ENCODE results near the gene IKBKE. TPM values are rescaled to one million over a fixed set of nuclear protein-coding genes. Genes with fewer than 3 reads are reported as not detected.

IKBKE gene
- total RNA-seq, 1 donor, result 13.1 TPM

DNA sequence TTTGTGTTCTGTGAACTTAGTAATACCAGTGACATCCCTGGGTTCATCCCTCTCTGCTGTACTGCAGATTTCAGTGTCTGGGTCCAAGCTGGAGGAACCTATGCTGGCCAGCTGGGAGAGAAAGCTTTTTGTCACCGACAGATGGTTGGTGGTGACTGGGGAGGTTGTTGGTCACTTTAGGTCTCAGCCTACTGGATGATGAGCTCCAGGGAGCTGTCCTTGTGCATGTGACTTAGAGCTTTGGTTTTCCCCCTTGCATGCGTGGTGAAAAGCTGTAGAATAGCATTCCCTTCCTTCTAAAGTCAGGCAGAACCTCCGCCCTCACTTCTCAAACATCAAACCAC is 22.9 kb upstream of the IKBKE start:
- no peaks in the 10 kb centered on the region for H3K4me1 ChIP-seq (ENCODE audit: insufficient read depth, low read length)
- H3K9me3 ChIP-seq (ENCODE audit: low read depth, low read length), result no peaks in the 10 kb centered on the region
- no peaks in the 10 kb centered on the region for H3K27me3 ChIP-seq (ENCODE audit: insufficient read depth, low read length)
- H3K4me3 ChIP-seq (ENCODE audit: low read length), result no peak overlapping the region

DNA sequence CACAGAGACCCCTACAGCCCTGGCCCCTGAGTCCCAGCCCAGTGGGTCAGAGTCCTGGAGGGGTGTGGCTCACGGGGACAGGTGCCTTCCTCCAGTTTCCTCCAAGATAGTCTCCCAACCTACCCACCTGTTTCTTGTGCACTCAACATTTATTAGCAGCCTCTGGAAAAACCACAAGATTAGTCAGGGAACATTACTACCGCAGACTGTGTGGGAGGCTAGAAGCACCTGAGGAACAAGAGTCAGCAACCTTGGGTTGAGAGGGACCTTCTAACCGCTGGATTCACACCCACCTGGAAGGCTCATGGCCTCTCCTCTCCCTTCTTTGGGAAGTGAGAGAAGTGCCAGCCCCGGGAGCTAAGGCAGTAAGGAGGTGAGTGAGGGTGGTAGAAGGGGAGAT is 22.5 kb upstream of the IKBKE start:
- Histone ChIP-seq H3K27me3 (ENCODE audit: insufficient read depth, low read length) (no peaks in the 10 kb centered on the region), H3K4me3 (ENCODE audit: low read length) (no peak overlapping the region), H3K9me3 (ENCODE audit: low read depth, low read length) (no peaks in the 10 kb centered on the region), H3K4me1 (ENCODE audit: insufficient read depth, low read length) (no peaks in the 10 kb centered on the region)

DNA sequence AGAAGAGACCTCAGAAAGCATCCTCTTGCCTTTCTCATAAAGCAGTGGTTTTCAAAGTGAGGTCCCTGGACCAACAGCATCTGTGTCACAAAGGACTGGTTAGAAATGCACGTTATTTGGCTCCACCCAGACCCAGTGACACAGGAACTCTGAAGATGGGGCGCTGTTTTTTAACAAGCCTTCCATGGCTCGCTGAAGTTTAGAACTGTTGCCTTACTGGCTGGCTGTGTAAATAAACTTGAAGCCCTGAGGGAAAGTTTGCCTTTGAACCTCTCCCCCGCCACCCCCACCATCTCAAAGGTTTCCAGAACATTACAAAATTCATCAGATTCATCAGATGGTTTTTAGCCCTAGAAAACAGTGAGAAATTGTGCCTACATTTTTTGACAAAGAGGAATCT is 21.8 kb upstream of the IKBKE start:
- H3K27me3 ChIP-seq (ENCODE audit: insufficient read depth, low read length), result no peaks in the 10 kb centered on the region
- no peaks in the 10 kb centered on the region for H3K9me3 ChIP-seq (ENCODE audit: low read depth, low read length)
- H3K4me1 ChIP-seq (ENCODE audit: insufficient read depth, low read length), result no peaks in the 10 kb centered on the region
- H3K4me3 ChIP-seq (ENCODE audit: low read length), result no peak overlapping the region

DNA sequence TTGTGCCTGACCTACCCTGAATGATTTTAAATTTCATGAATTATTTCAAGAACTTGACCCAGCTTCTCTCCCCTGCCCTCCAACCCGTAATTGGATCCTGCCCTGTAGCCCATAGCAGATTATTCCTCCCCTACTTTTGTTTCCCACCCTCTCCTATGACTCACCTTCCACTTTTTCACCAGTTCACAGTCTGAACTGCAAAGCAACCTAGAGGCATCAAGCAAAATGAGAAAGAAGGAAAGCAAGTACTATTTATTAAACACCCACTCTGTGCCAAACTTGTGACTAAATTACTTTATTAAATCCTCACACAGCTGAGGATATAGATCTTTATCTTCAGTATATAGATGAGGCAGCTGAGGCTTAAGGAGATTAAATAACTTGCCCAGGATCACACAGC is 20.7 kb upstream of the IKBKE start:
- H3K4me3 ChIP-seq (ENCODE audit: low read length), result no peak overlapping the region
- H3K27me3 ChIP-seq (ENCODE audit: insufficient read depth, low read length), result no peaks in the 10 kb centered on the region
- no peaks in the 10 kb centered on the region for H3K4me1 ChIP-seq (ENCODE audit: insufficient read depth, low read length)
- no peaks in the 10 kb centered on the region for H3K9me3 ChIP-seq (ENCODE audit: low read depth, low read length)

DNA sequence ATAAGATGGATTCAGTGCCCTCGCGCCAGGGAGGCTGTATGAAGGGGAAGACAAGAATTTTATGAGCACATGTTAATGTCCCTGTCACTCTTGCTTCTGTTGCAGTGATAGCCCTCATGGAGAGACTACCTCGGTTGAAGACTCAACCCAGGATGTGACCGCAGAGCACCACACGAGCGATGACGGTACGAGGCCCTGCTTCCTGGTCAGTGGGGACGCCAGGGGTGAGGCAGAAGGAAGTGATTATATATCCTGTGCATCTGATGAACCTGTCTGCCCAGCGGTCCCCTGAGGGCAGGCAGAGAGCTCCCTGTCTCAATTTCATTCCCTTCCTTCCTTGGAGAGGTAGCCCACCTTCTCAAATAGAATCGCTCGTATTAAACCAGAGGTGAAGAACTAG is 20.0 kb upstream of the IKBKE start:
- no peak overlapping the region for H3K4me3 ChIP-seq (ENCODE audit: low read length)
- no peaks in the 10 kb centered on the region for H3K4me1 ChIP-seq (ENCODE audit: insufficient read depth, low read length)
- no peaks in the 10 kb centered on the region for H3K9me3 ChIP-seq (ENCODE audit: low read depth, low read length)
- no peaks in the 10 kb centered on the region for H3K27me3 ChIP-seq (ENCODE audit: insufficient read depth, low read length)

DNA sequence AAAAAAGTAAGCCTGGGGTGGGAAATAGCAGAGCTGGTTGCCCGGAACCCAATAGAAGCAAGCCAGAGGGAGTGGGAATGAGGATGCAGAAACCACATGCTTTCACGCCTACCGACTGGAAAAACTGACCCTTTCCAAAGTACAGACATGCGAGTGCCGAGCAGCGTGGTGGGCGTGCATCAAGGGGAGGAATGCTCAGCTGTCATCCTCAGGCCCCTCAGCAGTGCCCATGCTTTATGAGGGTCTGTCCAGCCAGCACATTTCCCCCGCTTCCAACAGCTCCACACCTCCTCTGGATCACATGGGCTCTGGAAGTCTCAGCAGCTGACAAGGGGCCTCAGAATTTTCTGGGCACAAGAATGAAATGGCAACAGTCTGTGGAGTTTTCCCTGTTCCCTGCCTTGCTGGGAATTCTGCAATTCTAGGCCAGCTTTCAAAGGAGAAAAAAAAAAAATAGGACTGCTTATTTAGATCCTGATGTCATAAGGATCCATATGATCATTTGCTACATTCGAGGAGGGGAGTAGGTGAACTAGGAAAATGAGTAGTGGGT is 19.1 kb upstream of the IKBKE start:
- H3K4me3 ChIP-seq (ENCODE audit: low read length), result no peak overlapping the region
- no peaks in the 10 kb centered on the region for H3K27me3 ChIP-seq (ENCODE audit: insufficient read depth, low read length)
- H3K4me1 ChIP-seq (ENCODE audit: insufficient read depth, low read length), result no peaks in the 10 kb centered on the region
- no peaks in the 10 kb centered on the region for H3K9me3 ChIP-seq (ENCODE audit: low read depth, low read length)

DNA sequence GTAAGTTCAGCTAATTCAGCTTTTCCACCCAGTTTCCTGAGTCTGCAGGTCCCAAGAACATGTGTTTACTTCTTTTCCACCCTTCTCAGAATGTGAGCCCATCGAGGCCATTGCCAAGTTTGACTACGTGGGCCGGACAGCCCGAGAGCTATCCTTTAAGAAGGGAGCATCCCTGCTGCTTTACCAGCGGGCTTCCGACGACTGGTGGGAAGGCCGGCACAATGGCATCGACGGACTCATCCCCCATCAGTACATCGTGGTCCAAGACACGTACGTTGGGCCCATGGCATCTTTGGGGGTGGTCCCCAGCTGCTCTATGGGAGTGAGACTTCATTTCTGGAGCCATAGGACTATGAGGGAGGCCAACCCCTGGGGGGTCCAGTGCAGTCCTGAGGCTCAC is 17.2 kb upstream of the IKBKE start:
- peaks cover 15% of the 10 kb centered on the region for H3K4me1 ChIP-seq (ENCODE audit: insufficient read depth, low read length)

DNA sequence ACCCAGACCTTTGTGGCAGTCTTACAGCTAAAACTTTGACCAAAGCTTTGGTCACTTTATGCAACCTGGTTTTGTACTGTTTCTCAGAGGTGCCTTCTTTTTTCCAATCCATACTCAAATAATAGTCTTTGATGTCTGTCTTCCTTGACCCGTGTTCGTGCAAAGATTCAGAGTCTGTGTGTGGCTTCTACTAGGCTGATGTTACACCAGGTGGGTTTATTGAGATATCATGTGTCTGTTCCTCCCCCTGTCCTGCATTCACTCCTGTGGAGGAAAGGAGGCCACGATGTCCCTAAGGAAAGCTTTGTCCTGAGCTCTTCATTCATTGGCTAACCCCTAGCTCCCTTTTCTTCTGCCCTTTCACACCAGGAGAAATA is 15.0 kb upstream of the IKBKE start:
- H3K9me3 ChIP-seq (ENCODE audit: low read depth, low read length), result no peaks in the 10 kb centered on the region
- H3K27me3 ChIP-seq (ENCODE audit: insufficient read depth, low read length), result no peaks in the 10 kb centered on the region
- peaks cover 15% of the 10 kb centered on the region for H3K4me1 ChIP-seq (ENCODE audit: insufficient read depth, low read length)
- no peak overlapping the region for H3K4me3 ChIP-seq (ENCODE audit: low read length)

More for the DNA sequence above, 17.2 kb upstream of the IKBKE start:
- Histone ChIP-seq H3K9me3 (ENCODE audit: low read depth, low read length) (no peaks in the 10 kb centered on the region), H3K27me3 (ENCODE audit: insufficient read depth, low read length) (no peaks in the 10 kb centered on the region), H3K4me3 (ENCODE audit: low read length) (no peak overlapping the region)

DNA sequence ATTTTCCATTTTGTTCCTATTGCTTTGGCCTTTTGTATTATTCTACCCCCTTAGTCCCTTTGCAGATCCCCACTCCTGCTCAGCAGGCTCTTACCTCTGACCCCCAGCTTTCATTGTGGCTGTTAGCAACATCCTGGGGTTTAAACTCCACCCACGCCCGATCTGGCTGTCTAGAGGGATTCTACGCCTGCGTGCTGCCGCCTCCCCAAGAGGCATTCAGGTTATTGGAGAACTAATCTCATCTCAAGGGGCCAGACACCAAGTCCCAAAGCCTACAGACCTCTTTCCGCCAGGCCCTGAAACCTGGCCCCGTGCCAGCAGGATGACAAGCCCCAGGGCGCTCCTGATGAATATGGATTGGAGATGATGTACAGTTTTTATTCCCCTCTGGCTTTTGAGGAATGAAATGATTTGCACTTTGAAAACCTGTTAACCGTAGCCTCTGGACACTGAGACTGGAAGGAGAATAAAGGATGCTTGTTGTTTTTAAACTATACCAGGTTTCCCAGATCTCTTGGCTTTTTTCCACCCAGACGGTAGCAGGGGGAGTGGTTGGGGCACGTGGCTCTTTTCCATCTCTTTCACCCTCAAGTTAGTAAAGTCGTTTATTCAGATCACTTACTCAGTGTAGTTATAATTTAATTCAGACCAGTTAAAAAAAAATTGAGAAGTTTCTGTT is 14.5 kb upstream of the IKBKE start:
- H3K27me3 ChIP-seq (ENCODE audit: insufficient read depth, low read length), result no peaks in the 10 kb centered on the region

DNA sequence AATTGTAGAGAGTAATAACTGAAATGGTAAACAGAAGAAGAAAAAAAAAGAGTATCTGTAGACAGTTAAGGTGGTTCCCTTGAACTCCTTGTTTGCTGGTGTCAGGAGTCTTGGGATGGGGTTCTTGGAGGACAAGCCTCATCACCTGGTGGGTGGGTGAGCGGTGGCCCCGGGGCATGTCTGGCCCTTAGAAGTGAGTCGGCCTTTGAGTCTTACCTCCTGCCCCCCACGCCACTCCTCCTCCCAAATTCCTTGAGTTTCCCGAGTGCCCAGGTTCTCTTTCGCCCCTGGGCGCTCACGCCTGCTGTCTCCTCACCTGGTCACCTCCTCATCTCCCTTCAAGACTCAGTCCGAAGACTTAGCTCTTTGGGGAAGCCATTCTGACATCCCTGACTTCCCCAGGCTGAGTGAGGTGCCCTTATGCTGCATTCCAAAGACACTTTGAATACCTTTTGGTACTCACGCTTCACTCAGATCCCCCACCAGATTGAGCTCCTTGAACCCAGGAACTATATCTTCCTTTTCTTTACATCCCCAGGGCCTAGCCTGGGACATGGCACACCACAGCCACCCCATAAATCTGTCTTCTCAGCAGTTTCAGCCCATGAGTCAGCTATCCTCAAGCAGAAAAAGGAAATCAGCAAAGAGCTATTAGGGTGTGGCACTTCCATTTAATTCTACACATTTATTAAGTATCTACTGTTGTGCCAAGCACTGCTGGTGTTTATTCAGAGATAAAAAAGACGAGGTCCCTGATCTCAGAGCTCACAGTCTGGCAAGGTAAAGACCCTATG is 13.5 kb upstream of the IKBKE start:
- Histone ChIP-seq H3K9me3 (ENCODE audit: low read depth, low read length) (no peaks in the 10 kb centered on the region), H3K27me3 (ENCODE audit: insufficient read depth, low read length) (no peaks in the 10 kb centered on the region), H3K4me3 (ENCODE audit: low read length) (no peak overlapping the region), H3K4me1 (ENCODE audit: insufficient read depth, low read length) (peaks cover 15% of the 10 kb centered on the region)

More for the DNA sequence above, 14.5 kb upstream of the IKBKE start:
- Histone ChIP-seq H3K4me3 (ENCODE audit: low read length) (no peak overlapping the region), H3K9me3 (ENCODE audit: low read depth, low read length) (no peaks in the 10 kb centered on the region), H3K4me1 (ENCODE audit: insufficient read depth, low read length) (peaks cover 15% of the 10 kb centered on the region)

DNA sequence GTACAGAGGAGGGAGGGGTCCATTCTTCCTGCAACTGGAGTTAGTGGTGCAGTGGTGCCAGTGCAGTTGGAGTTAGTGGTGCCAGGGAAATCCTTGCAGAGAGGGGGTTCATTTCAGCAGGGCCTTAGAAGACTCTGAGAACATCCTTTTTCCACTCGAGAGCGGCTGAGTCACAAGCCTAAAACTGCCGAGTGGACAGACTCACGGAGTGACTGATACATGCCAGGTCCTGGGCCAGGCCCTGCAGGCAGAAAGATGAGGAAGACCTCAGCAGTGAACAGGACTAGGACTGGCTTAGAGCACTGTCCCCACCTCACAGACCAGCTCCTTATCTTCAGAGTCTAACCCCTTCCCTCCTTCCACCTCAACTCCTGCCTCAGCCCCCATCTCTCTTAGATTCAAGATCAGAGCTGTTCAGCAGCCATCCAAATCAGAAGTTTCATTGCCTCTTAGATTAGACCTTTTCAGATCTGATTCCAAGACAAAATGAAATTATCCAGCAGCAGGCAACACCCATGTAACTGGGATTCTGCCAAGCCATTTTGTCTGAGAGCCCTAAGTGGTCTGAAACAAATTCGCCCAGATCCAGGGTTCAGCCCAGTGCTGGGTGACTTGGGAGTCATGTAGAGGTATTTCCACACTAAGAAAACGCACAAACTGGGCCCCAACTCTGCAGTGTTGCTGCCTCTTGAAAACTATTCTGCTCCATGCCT is 12.7 kb upstream of the IKBKE start:
- no peaks in the 10 kb centered on the region for H3K27me3 ChIP-seq (ENCODE audit: insufficient read depth, low read length)
- H3K9me3 ChIP-seq (ENCODE audit: low read depth, low read length), result no peaks in the 10 kb centered on the region
- H3K4me3 ChIP-seq (ENCODE audit: low read length), result no peak overlapping the region
- peaks cover 15% of the 10 kb centered on the region for H3K4me1 ChIP-seq (ENCODE audit: insufficient read depth, low read length)

DNA sequence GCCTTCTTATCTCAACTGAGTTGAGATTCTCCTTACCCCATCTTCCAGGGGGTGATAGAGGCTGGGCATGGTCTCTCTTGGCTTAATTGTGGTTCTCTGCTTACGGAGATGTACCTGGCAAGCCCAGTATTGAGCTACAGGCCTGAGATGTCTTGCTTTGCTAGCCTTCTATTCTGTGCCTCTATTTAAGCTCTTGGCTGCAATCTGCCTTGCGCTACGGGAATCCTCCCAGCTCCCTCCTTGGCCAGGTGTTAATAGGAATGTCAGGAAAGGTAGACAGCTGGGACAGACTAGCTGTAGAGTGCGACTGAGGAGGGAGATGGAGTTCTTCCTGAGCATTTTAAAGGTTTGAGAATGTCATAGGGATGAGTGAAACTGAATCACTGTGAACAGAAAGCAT is 10.6 kb upstream of the IKBKE start:
- peaks cover 28% of the 10 kb centered on the region for H3K4me1 ChIP-seq (ENCODE audit: insufficient read depth, low read length)
- H3K27me3 ChIP-seq (ENCODE audit: insufficient read depth, low read length), result no peaks in the 10 kb centered on the region
- H3K4me3 ChIP-seq (ENCODE audit: low read length), result no peak overlapping the region
- H3K9me3 ChIP-seq (ENCODE audit: low read depth, low read length), result no peaks in the 10 kb centered on the region

DNA sequence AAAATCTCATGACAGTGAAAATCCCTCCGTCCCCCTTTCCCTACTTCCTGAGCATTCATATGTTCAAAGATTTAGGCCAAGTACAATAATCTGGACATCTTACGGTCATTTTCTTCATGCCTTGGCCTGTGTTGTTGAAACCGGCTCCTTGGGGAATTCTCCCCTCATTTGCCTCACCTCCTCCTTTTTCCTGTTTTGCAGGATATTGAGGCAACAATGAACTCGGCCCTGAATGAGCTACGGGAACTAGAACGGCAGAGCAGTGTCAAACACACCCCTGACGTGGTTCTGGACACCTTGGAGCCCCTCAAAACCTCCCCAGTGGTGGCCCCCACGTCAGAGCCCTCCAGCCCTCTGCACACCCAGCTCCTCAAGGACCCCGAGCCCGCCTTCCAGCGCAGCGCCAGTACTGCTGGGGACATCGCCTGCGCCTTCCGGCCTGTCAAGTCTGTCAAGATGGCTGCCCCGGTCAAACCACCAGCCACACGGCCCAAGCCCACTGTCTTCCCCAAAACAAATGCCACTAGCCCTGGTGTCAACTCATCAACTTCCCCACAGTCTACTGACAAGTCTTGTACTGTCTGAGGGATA is 9.3 kb upstream of the IKBKE start:
- peaks cover 38% of the 10 kb centered on the region for H3K4me1 ChIP-seq (ENCODE audit: insufficient read depth, low read length)
- no peaks in the 10 kb centered on the region for H3K27me3 ChIP-seq (ENCODE audit: insufficient read depth, low read length)
- H3K9me3 ChIP-seq (ENCODE audit: low read depth, low read length), result no peaks in the 10 kb centered on the region
- no peak overlapping the region for H3K4me3 ChIP-seq (ENCODE audit: low read length)

DNA sequence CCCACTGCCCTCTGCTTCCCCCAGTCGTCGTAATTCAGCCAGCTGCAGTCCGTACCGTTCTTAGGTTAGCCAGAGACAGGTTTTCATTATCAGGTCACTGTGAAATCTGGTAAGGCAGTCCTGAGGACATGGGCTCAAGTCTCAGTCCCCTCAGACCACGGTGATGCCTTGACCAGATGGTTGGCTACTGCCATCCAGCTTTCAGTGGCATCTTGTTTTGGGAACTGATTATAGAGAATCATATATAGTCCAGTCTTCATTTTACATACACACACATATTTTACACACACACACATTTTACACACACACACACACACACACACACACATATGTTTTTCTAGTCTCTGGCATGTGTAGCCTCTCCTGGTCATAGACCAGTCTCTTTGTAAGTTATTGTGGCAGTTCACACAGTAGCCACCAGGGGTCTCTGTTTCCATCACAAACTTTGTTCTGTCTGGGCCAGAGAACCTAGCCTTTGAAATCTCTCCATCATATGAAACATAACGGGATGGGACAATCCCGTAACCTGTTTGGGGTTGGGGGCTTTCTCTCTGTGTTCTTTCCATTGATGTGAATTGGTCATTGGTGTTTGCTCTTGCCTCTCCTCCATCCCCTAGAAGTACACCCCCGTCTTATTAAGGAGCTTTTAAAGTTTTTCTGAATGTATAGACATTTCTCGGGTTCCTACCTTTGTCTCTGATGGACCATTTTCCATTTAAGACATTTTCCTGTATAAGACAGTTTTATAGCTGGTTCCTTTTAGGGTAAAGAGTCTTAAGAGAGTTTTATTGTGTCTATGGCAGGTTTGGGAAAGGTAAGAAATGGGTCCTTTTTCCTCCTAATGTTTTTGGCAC is 8.4 kb upstream of the IKBKE start:
- Histone ChIP-seq H3K4me1 (ENCODE audit: insufficient read depth, low read length) (peaks cover 44% of the 10 kb centered on the region), H3K9me3 (ENCODE audit: low read depth, low read length) (no peaks in the 10 kb centered on the region), H3K4me3 (ENCODE audit: low read length) (no peak overlapping the region), H3K27me3 (ENCODE audit: insufficient read depth, low read length) (no peaks in the 10 kb centered on the region)
